HEK293 (cell line): ENCODE results near the gene ZNF878.
"Not testable (repeated sequence)": the region's sequence is repeated elsewhere in the genome, so short reads cannot be mapped to it uniquely, and the experiment has no call there.

Experiments
- CTCF ChIA-PET: fragments of 350-600 bp; formaldehyde crosslinking; extraction: SDS; loops from one replicate; lab custom pipeline; 2021; ENCODE audit warnings: antibody characterized with exemption; lab: Yijun Ruan, JAX
- POLR2A ChIA-PET: fragments of 300-600 bp; formaldehyde crosslinking; extraction: SDS; loops from one replicate; lab custom pipeline; 2020; ENCODE audit warnings: antibody characterized with exemption, inconsistent platforms; lab: Yijun Ruan, JAX
- H3K27ac ChIP-seq: fragments of 200-500 bp; sonication (Bioruptor generic); 2 replicates; pipeline ENCODE4 v1.5.1; 2014; ENCODE audit warnings: low read depth, low read length, control low read depth, inconsistent platforms; ENCODE audit errors: extremely low read depth
- H3K36me3 ChIP-seq, 2 experiments: fragments of 200-500 bp in 1 of 2; sonication (Bioruptor generic) in 1 of 2; 1 replicate in 1 of 2; 2 replicates in 1 of 2; pipeline ENCODE4 v1.5.1; 2014 to 2017; ENCODE audit warnings: inconsistent platforms in 2 of 2, low read length in 2 of 2; ENCODE audit not compliant: control insufficient read depth in 2 of 2, insufficient read depth in 1 of 2
- H3K4me1 ChIP-seq: fragments of 200-500 bp; sonication (Bioruptor generic); 2 replicates; pipeline ENCODE4 v1.5.1; 2014; ENCODE audit warnings: mild to moderate bottlenecking, low read length, inconsistent platforms; ENCODE audit not compliant: control insufficient read depth, insufficient read depth
- H3K4me3 ChIP-seq: 2 replicates; pipeline ENCODE4 v1.5.1; 2011; ENCODE audit warnings: low read depth, mild to moderate bottlenecking, control low read depth, low read length, moderate library complexity
- H3K9me3 ChIP-seq: fragments of 200-500 bp; sonication (Bioruptor generic); 2 replicates; pipeline ENCODE4 v1.5.1; 2014; ENCODE audit warnings: low read depth, low read length, inconsistent platforms; ENCODE audit not compliant: control insufficient read depth, insufficient read depth
- ATF2 ChIP-seq: fragments of 450-650 bp; formaldehyde crosslinking; IDR thresholded peaks from 2 replicates; pipeline ENCODE4 v1.5.1; 2016; ENCODE audit warnings: missing biosample characterization, missing genetic modification characterization, low read depth
- BCL11A ChIP-seq: fragments of 450-650 bp; formaldehyde crosslinking; IDR thresholded peaks from 2 replicates; pipeline ENCODE4 v1.5.1; 2016; ENCODE audit warnings: low read depth, missing biosample characterization, missing genetic modification characterization
- KLF10 ChIP-seq: fragments of 450-650 bp; IDR thresholded peaks from 2 replicates; pipeline ENCODE4 v1.5.1; 2018; ENCODE audit warnings: missing biosample characterization, mild to moderate bottlenecking, missing genetic modification characterization
- KLF9 ChIP-seq: fragments of 450-650 bp; formaldehyde crosslinking; IDR thresholded peaks from 2 replicates; pipeline ENCODE4 v1.5.1; 2016; ENCODE audit warnings: missing biosample characterization, missing genetic modification characterization, low read depth
- SCRT2 ChIP-seq: fragments of 450-650 bp; formaldehyde crosslinking; IDR thresholded peaks from 2 replicates; pipeline ENCODE4 v1.5.1; 2016; ENCODE audit warnings: missing biosample characterization, missing genetic modification characterization
- SETDB1 ChIP-seq: IDR thresholded peaks from one replicate; pipeline ENCODE4 v1.6.1; 2017; ENCODE audit warnings: mild to moderate bottlenecking, low read length, moderate library complexity, mixed read lengths; ENCODE audit not compliant: insufficient read length
- TRIM28 ChIP-seq: IDR thresholded peaks from 2 replicates; pipeline ENCODE4 v1.6.1; 2011; ENCODE audit warnings: low read length, control low read depth, borderline replicate concordance
- ZBTB48 ChIP-seq: fragments of 450-650 bp; formaldehyde crosslinking; IDR thresholded peaks from 2 replicates; pipeline ENCODE4 v1.5.1; 2016; ENCODE audit warnings: missing biosample characterization, missing genetic modification characterization
- ZNF132 ChIP-seq: fragments of 450-650 bp; formaldehyde crosslinking; IDR thresholded peaks from 2 replicates; pipeline ENCODE4 v1.5.1; 2017; ENCODE audit warnings: missing biosample characterization, missing genetic modification characterization, borderline replicate concordance
- ZNF175 ChIP-seq: fragments of 450-650 bp; formaldehyde crosslinking; IDR thresholded peaks from 2 replicates; pipeline ENCODE4 v1.5.1; 2016; ENCODE audit warnings: missing biosample characterization, missing genetic modification characterization
- ZNF19 ChIP-seq: fragments of 450-650 bp; formaldehyde crosslinking; IDR thresholded peaks from 2 replicates; pipeline ENCODE4; 2016; ENCODE audit warnings: missing biosample characterization, missing genetic modification characterization, low read depth
- ZNF266 ChIP-seq: fragments of 450-650 bp; formaldehyde crosslinking; IDR thresholded peaks from 2 replicates; pipeline ENCODE4 v1.5.1; 2016; ENCODE audit warnings: missing biosample characterization, missing genetic modification characterization, low read depth
- ZNF274 ChIP-seq, 2 experiments: fragments of 200-500 bp in 1 of 2; fragments of 450-650 bp in 1 of 2; sonication (Bioruptor generic) in 1 of 2; formaldehyde crosslinking in 1 of 2; IDR thresholded peaks; 2 replicates each; pipeline versions ENCODE4 v1.5.1 to v1.6.1; 2014 to 2016; ENCODE audit warnings: borderline replicate concordance in 1 of 2, inconsistent platforms in 1 of 2, low read length in 1 of 2, missing biosample characterization in 1 of 2, missing genetic modification characterization in 1 of 2
- ZNF350 ChIP-seq: fragments of 450-650 bp; formaldehyde crosslinking; IDR thresholded peaks from 2 replicates; pipeline ENCODE4 v1.5.0; 2017; ENCODE audit warnings: missing biosample characterization, mild to moderate bottlenecking, missing genetic modification characterization
- ZNF660 ChIP-seq: fragments of 450-650 bp; IDR thresholded peaks from 2 replicates; pipeline ENCODE4 v1.5.1; 2018; ENCODE audit warnings: missing biosample characterization, mild to moderate bottlenecking, missing genetic modification characterization
- ZNF692 ChIP-seq: fragments of 450-650 bp; formaldehyde crosslinking; IDR thresholded peaks from 2 replicates; pipeline ENCODE4 v1.5.1; 2016; ENCODE audit warnings: missing biosample characterization, missing genetic modification characterization
- ZSCAN18 ChIP-seq: fragments of 450-650 bp; formaldehyde crosslinking; IDR thresholded peaks from 2 replicates; pipeline ENCODE4 v1.5.1; 2016; ENCODE audit warnings: missing biosample characterization, missing genetic modification characterization

ZNF878 gene

GRCh38 chr19:12085074-12085818, 32.5 kb upstream of the ZNF878 start:
- Histone ChIP-seq H3K4me1 (no peaks in the 10 kb centered on the region), H3K27ac (no peak overlapping the region), H3K4me3 (no peak overlapping the region), H3K36me3 (no peaks in the 10 kb centered on the region), H3K9me3 (no peaks in the 10 kb centered on the region)
- ChIA-PET CTCF (no interaction called here), POLR2A (no interaction called here)
- TF ChIP-seq KLF10 (tag by site-specific recombination) (no peak), ZNF132 (no peak), ZNF19 (tag by site-specific recombination) (no peak), ATF2 (tag by site-specific recombination) (peak; percentile 21; the same call in 1 of the 2 replicates), ZBTB48 (tag by site-specific recombination) (no peak)

GRCh38 chr19:12083336-12083735, 30.6 kb upstream of the ZNF878 start:
- CTCF ChIA-PET, POLR2A ChIA-PET, H3K36me3 ChIP-seq, H3K4me1 ChIP-seq, H3K9me3 ChIP-seq, H3K4me3 ChIP-seq, H3K27ac ChIP-seq: not testable (repeated sequence)

- H3K9me3 ChIP-seq = no peaks in the 10 kb centered on the region
- POLR2A ChIA-PET = no interaction called here
These were observed 24.6 kb upstream of the ZNF878 start for GRCh38 chr19:12077375-12077774.

More at GRCh38 chr19:12077375-12077774, 24.6 kb upstream of the ZNF878 start:
- no peaks in the 10 kb centered on the region for H3K36me3 ChIP-seq
- TF ChIP-seq ZNF274 (IDR thresholded peaks at IDR 0.05; ENCODE audit: low read length) (no peak), ZNF274 (tag by site-specific recombination; IDR thresholded peaks at IDR 0.05; ENCODE audit: borderline replicate concordance) (peak; percentile 62; the same call in 1 of the 2 replicates), ZNF660 (tag by site-specific recombination) (no peak), ZSCAN18 (tag by site-specific recombination) (no peak), ZNF692 (no peak), KLF9 (no peak), TRIM28 (peak; percentile 25; the same call in 1 of the 2 replicates), SETDB1 (peak; percentile 75), ZNF175 (tag by site-specific recombination) (no peak), ZNF350 (tag by site-specific recombination) (no peak), SCRT2 (tag by site-specific recombination) (no peak), BCL11A (tag by site-specific recombination) (no peak), ZNF266 (tag by site-specific recombination) (no peak)
- CTCF ChIA-PET = no interaction called here
- no peak overlapping the region for H3K4me3 ChIP-seq
- H3K4me1 ChIP-seq = no peaks in the 10 kb centered on the region
- no peak overlapping the region for H3K27ac ChIP-seq
